HEK293 (cell line): ENCODE measurements around the gene GBGT1.
A peak's percentile ranks its signal among the peaks of the same experiment; 100 is the strongest.

ENCODE experiments used
- CTCF ChIA-PET: fragments of 350-600 bp; formaldehyde crosslinking; extraction: SDS; loops from one replicate; lab custom pipeline; 2021; ENCODE audit warnings: antibody characterized with exemption; lab: Yijun Ruan, JAX
- POLR2A ChIA-PET: fragments of 300-600 bp; formaldehyde crosslinking; extraction: SDS; loops from one replicate; lab custom pipeline; 2020; ENCODE audit warnings: antibody characterized with exemption, inconsistent platforms; lab: Yijun Ruan, JAX
- H3K27ac ChIP-seq: fragments of 200-500 bp; sonication (Bioruptor generic); 2 replicates; pipeline ENCODE4 v1.5.1; 2014; ENCODE audit warnings: low read depth, low read length, control low read depth, inconsistent platforms; ENCODE audit errors: extremely low read depth
- H3K36me3 ChIP-seq, 2 experiments: fragments of 200-500 bp in 1 of 2; sonication (Bioruptor generic) in 1 of 2; 1 replicate in 1 of 2; 2 replicates in 1 of 2; pipeline ENCODE4 v1.5.1; 2014 to 2017; ENCODE audit warnings: inconsistent platforms in 2 of 2, low read length in 2 of 2; ENCODE audit not compliant: control insufficient read depth in 2 of 2, insufficient read depth in 1 of 2
- H3K4me1 ChIP-seq: fragments of 200-500 bp; sonication (Bioruptor generic); 2 replicates; pipeline ENCODE4 v1.5.1; 2014; ENCODE audit warnings: mild to moderate bottlenecking, low read length, inconsistent platforms; ENCODE audit not compliant: control insufficient read depth, insufficient read depth
- H3K4me3 ChIP-seq: 2 replicates; pipeline ENCODE4 v1.5.1; 2011; ENCODE audit warnings: low read depth, mild to moderate bottlenecking, control low read depth, low read length, moderate library complexity
- H3K9me3 ChIP-seq: fragments of 200-500 bp; sonication (Bioruptor generic); 2 replicates; pipeline ENCODE4 v1.5.1; 2014; ENCODE audit warnings: low read depth, low read length, inconsistent platforms; ENCODE audit not compliant: control insufficient read depth, insufficient read depth
- HOXD13 ChIP-seq: sonication (generic); formaldehyde crosslinking; IDR thresholded peaks from 2 replicates; pipeline ENCODE4 v1.8.0; 2022; ENCODE audit warnings: missing genetic modification reagents, borderline replicate concordance
- INSM2 ChIP-seq: fragments of 450-650 bp; formaldehyde crosslinking; IDR thresholded peaks from 2 replicates; pipeline ENCODE4 v1.5.1; 2016; ENCODE audit warnings: missing biosample characterization, missing genetic modification characterization
- KLF8 ChIP-seq: fragments of 450-650 bp; formaldehyde crosslinking; IDR thresholded peaks from 2 replicates; pipeline ENCODE4 v1.5.1; 2016; ENCODE audit warnings: missing biosample characterization, missing genetic modification characterization
- MZF1 ChIP-seq: fragments of 450-650 bp; formaldehyde crosslinking; IDR thresholded peaks from 2 replicates; pipeline ENCODE4 v1.5.1; 2017; ENCODE audit warnings: missing biosample characterization, missing genetic modification characterization, borderline replicate concordance
- RBAK ChIP-seq: fragments of 450-650 bp; formaldehyde crosslinking; IDR thresholded peaks from 2 replicates; pipeline ENCODE4 v1.5.1; 2016; ENCODE audit warnings: missing biosample characterization, missing genetic modification characterization
- SP2 ChIP-seq: fragments of 450-650 bp; formaldehyde crosslinking; IDR thresholded peaks from 2 replicates; pipeline ENCODE4 v1.5.1; 2016; ENCODE audit warnings: missing biosample characterization, missing genetic modification characterization
- SP3 ChIP-seq: fragments of 450-650 bp; formaldehyde crosslinking; IDR thresholded peaks from 2 replicates; pipeline ENCODE4 v1.5.1; 2016; ENCODE audit warnings: missing biosample characterization, missing genetic modification characterization
- TCF7L2 ChIP-seq: IDR thresholded peaks from 2 replicates; pipeline ENCODE4 v1.6.1; 2011; ENCODE audit warnings: low read depth, mild to moderate bottlenecking, inconsistent platforms, low read length, moderate library complexity, borderline replicate concordance
- ZBTB1 ChIP-seq: fragments of 450-650 bp; formaldehyde crosslinking; IDR thresholded peaks from 2 replicates; pipeline ENCODE4 v1.5.1; 2016; ENCODE audit warnings: missing biosample characterization, missing genetic modification characterization
- ZBTB20 ChIP-seq: fragments of 450-650 bp; formaldehyde crosslinking; IDR thresholded peaks from 2 replicates; pipeline ENCODE4 v1.5.1; 2016; ENCODE audit warnings: missing biosample characterization, missing genetic modification characterization
- ZEB2 ChIP-seq: fragments of 450-650 bp; formaldehyde crosslinking; IDR thresholded peaks from 2 replicates; pipeline ENCODE4 v1.5.1; 2016; ENCODE audit warnings: missing biosample characterization, missing genetic modification characterization
- ZNF114 ChIP-seq: fragments of 450-650 bp; formaldehyde crosslinking; IDR thresholded peaks from 2 replicates; pipeline ENCODE4 v1.5.0; 2017; ENCODE audit warnings: missing biosample characterization, missing genetic modification characterization
- ZNF121 ChIP-seq: fragments of 450-650 bp; formaldehyde crosslinking; IDR thresholded peaks from 2 replicates; pipeline ENCODE4 v1.5.1; 2016; ENCODE audit warnings: missing biosample characterization, missing genetic modification characterization
- ZNF146 ChIP-seq: fragments of 450-650 bp; formaldehyde crosslinking; IDR thresholded peaks from 2 replicates; pipeline ENCODE4 v1.5.1; 2016; ENCODE audit warnings: missing biosample characterization, missing genetic modification characterization
- ZNF2 ChIP-seq: fragments of 450-650 bp; formaldehyde crosslinking; IDR thresholded peaks from 2 replicates; pipeline ENCODE4 v1.5.1; 2016; ENCODE audit warnings: missing biosample characterization, missing genetic modification characterization
- ZNF239 ChIP-seq: fragments of 450-650 bp; formaldehyde crosslinking; IDR thresholded peaks from 2 replicates; pipeline ENCODE4 v1.5.1; 2016; ENCODE audit warnings: missing biosample characterization, missing genetic modification characterization
- ZNF341 ChIP-seq: fragments of 450-650 bp; formaldehyde crosslinking; IDR thresholded peaks from 2 replicates; pipeline ENCODE4; 2016; ENCODE audit warnings: low read depth, missing biosample characterization, missing genetic modification characterization
- ZNF391 ChIP-seq: fragments of 450-650 bp; formaldehyde crosslinking; IDR thresholded peaks from 2 replicates; pipeline ENCODE4 v1.5.1; 2016; ENCODE audit warnings: low read depth, missing biosample characterization, missing genetic modification characterization, borderline replicate concordance
- ZNF548 ChIP-seq: fragments of 450-650 bp; formaldehyde crosslinking; IDR thresholded peaks from 2 replicates; pipeline ENCODE4 v1.5.1; 2016; ENCODE audit warnings: missing biosample characterization, missing genetic modification characterization
- ZNF600 ChIP-seq: fragments of 450-650 bp; formaldehyde crosslinking; IDR thresholded peaks from 2 replicates; pipeline ENCODE4 v1.5.1; 2016; ENCODE audit warnings: missing biosample characterization, missing genetic modification characterization
- ZNF610 ChIP-seq: fragments of 450-650 bp; formaldehyde crosslinking; IDR thresholded peaks from 2 replicates; pipeline ENCODE4 v1.5.1; 2016; ENCODE audit warnings: missing biosample characterization, missing genetic modification characterization, borderline replicate concordance
- ZNF621 ChIP-seq: fragments of 450-650 bp; formaldehyde crosslinking; IDR thresholded peaks from 2 replicates; pipeline ENCODE4 v1.5.1; 2017; ENCODE audit warnings: missing biosample characterization, missing genetic modification characterization
- ZNF629 ChIP-seq: fragments of 450-650 bp; formaldehyde crosslinking; IDR thresholded peaks from 2 replicates; pipeline ENCODE4 v1.5.1; 2017; ENCODE audit warnings: missing biosample characterization, missing genetic modification characterization
- ZNF843 ChIP-seq: fragments of 450-650 bp; formaldehyde crosslinking; IDR thresholded peaks from 2 replicates; pipeline ENCODE4 v1.5.1; 2016; ENCODE audit warnings: missing biosample characterization, missing genetic modification characterization
- TF ChIP-seq, protein P1 (sequence below): fragments of 450-650 bp; formaldehyde crosslinking; IDR thresholded peaks from 2 replicates; pipeline ENCODE4 v1.5.1; 2016; ENCODE audit warnings: missing biosample characterization, missing genetic modification characterization
- TF ChIP-seq, protein P2 (sequence below): fragments of 450-650 bp; formaldehyde crosslinking; IDR thresholded peaks from 2 replicates; pipeline ENCODE4 v1.5.1; 2017; ENCODE audit warnings: missing biosample characterization, missing genetic modification characterization
- TF ChIP-seq, protein P3 (sequence below): fragments of 450-650 bp; formaldehyde crosslinking; IDR thresholded peaks from 2 replicates; pipeline ENCODE4 v1.5.1; 2016; ENCODE audit warnings: missing biosample characterization, missing genetic modification characterization

Gene GBGT1

GRCh38 chr9:133121915-133122550 is 41.7 kb downstream of the GBGT1 start:
- peaks cover 0 to 5% of the 10 kb centered on the region in 2 experiments; a peak in 1 of 3 replicates for H3K36me3 ChIP-seq
- peaks cover 7% of the 10 kb centered on the region; the same call in 1 of the 2 replicates for H3K4me1 ChIP-seq
- no peak overlapping the region for H3K4me3 ChIP-seq
- CTCF ChIA-PET = interaction anchor here (0.6 to 2.1 kb wide), 6 partner anchors 19 to 192 kb away, joined by 3 to 15 read pairs (median 4); no protein-coding TSS in a partner anchor
- H3K9me3 ChIP-seq = no peaks in the 10 kb centered on the region
- TF ChIP-seq SP2 (no peak), ZBTB20 (tag by site-specific recombination) (peak; percentile 27; the same call in 1 of the 2 replicates)
- TF ChIP-seq, all 188 proteins: peak for 1
- POLR2A ChIA-PET = interaction anchor here (0.9 to 1.7 kb wide), 4 partner anchors 11 to 91 kb away, joined by 3 to 5 read pairs (median 4); partner anchors contain the start of gene GTF3C5
- no peak overlapping the region for H3K27ac ChIP-seq

DNA sequence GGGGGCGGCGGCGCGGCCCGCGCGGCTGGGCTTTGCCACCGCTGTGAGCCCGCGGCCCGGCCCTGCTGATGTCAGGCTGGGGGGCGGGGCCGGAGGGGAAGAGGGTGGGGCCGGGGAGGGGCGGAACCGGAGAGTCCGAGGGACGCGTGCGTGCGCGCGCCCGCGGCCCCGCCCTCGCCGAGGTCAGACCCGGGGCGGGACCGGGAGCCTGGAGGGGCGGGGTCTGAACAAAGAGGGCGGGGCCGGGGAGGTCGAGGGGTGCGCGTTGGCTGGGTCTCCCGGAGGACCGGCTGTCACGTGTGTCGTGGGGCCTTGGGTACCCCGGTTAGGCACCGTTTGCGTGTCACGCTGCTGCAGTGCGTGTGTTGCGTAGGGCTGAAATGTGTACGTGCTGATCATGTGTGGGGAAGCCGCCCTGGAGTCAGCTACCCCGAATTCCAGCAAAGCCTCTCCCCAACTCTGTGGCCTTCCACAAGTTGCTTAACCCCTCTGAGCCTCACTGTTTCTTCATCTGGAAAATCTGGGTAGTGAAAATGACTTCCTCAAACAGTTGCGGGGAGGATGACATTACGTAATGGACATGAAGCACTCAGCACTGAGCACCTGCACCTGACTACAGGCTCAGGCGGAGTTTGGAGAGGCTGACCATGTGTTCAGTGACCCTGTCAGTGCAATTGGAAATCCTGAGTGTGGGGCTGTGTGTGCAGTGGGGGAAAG is 42.4 kb downstream of the GBGT1 start, which contains the start of gene RALGDS:
RALGDS (minus strand) TSS at position 43 of the 717 bp plus-strand sequence. CDS start 86 bp downstream, outside the sequence.
- Histone ChIP-seq H3K9me3 (no peaks in the 10 kb centered on the region), H3K4me3 (peak within 1 kb of the TSS; percentile 66), H3K4me1 (peaks cover 5% of the 10 kb centered on the region; the same call in 1 of the 2 replicates), H3K36me3 (peaks cover 0 to 11% of the 10 kb centered on the region in 2 experiments; a peak in 1 of 3 replicates), H3K27ac (peak within 1 kb of the TSS; percentile 74; the same call in 1 of the 2 replicates)
- ChIA-PET POLR2A (interaction anchor here (1.3 to 1.7 kb wide), 2 partner anchors 13 to 23 kb away, joined by 4 to 5 read pairs; no protein-coding TSS in a partner anchor), CTCF (interaction anchor here (0.7 to 4.0 kb wide), 3 partner anchors 18 to 149 kb away, joined by 3 to 19 read pairs (median 14); no protein-coding TSS in a partner anchor)
- no peak for TF ChIP-seq ZNF114 (tag by site-specific recombination)
- no peak for TF ChIP-seq RBAK
- peak; percentile 87 for TF ChIP-seq KLF8 (tag by site-specific recombination)
- no peak for TF ChIP-seq INSM2 (tag by site-specific recombination)
- no peak for TF ChIP-seq ZNF843 (tag by site-specific recombination)
- peak; percentile 85 for TF ChIP-seq SP3 (tag by site-specific recombination)
- TF ChIP-seq ZNF121 = no peak
- peak; percentile 51; the same call in 1 of the 2 replicates for TF ChIP-seq ZEB2 (tag by site-specific recombination)
- TF ChIP-seq ZNF610 = no peak
- TF ChIP-seq, protein P1, sequence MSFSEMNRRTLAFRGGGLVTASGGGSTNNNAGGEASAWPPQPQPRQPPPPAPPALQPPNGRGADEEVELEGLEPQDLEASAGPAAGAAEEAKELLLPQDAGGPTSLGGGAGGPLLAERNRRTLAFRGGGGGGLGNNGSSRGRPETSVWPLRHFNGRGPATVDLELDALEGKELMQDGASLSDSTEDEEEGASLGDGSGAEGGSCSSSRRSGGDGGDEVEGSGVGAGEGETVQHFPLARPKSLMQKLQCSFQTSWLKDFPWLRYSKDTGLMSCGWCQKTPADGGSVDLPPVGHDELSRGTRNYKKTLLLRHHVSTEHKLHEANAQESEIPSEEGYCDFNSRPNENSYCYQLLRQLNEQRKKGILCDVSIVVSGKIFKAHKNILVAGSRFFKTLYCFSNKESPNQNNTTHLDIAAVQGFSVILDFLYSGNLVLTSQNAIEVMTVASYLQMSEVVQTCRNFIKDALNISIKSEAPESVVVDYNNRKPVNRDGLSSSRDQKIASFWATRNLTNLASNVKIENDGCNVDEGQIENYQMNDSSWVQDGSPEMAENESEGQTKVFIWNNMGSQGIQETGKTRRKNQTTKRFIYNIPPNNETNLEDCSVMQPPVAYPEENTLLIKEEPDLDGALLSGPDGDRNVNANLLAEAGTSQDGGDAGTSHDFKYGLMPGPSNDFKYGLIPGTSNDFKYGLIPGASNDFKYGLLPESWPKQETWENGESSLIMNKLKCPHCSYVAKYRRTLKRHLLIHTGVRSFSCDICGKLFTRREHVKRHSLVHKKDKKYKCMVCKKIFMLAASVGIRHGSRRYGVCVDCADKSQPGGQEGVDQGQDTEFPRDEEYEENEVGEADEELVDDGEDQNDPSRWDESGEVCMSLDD (tag by site-specific recombination) = 0 out of 2 replicates have a peak, but pooled peaks have one; percentile 41
- TF ChIP-seq ZNF341 (tag by site-specific recombination) = no peak
- TF ChIP-seq HOXD13 (CRISPR knock-in tag) = no peak
- no peak for TF ChIP-seq ZBTB1 (tag by site-specific recombination)
- TF ChIP-seq, protein P2, sequence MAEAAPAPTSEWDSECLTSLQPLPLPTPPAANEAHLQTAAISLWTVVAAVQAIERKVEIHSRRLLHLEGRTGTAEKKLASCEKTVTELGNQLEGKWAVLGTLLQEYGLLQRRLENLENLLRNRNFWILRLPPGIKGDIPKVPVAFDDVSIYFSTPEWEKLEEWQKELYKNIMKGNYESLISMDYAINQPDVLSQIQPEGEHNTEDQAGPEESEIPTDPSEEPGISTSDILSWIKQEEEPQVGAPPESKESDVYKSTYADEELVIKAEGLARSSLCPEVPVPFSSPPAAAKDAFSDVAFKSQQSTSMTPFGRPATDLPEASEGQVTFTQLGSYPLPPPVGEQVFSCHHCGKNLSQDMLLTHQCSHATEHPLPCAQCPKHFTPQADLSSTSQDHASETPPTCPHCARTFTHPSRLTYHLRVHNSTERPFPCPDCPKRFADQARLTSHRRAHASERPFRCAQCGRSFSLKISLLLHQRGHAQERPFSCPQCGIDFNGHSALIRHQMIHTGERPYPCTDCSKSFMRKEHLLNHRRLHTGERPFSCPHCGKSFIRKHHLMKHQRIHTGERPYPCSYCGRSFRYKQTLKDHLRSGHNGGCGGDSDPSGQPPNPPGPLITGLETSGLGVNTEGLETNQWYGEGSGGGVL (tag by site-specific recombination) = no peak
- TF ChIP-seq ZNF621 = no peak
- no peak for TF ChIP-seq ZNF239 (tag by site-specific recombination)
- TF ChIP-seq, protein P3, sequence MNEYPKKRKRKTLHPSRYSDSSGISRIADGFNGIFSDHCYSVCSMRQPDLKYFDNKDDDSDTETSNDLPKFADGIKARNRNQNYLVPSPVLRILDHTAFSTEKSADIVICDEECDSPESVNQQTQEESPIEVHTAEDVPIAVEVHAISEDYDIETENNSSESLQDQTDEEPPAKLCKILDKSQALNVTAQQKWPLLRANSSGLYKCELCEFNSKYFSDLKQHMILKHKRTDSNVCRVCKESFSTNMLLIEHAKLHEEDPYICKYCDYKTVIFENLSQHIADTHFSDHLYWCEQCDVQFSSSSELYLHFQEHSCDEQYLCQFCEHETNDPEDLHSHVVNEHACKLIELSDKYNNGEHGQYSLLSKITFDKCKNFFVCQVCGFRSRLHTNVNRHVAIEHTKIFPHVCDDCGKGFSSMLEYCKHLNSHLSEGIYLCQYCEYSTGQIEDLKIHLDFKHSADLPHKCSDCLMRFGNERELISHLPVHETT (tag by site-specific recombination) = no peak
- no peak for TF ChIP-seq ZNF629 (tag by site-specific recombination)
- no peak for TF ChIP-seq ZNF146 (tag by site-specific recombination)
- no peak for TF ChIP-seq ZNF600
- no peak for TF ChIP-seq ZNF548 (tag by site-specific recombination)
- TF ChIP-seq MZF1 (tag by site-specific recombination) = no peak
- no peak for TF ChIP-seq ZNF2 (tag by site-specific recombination)
- no peak for TF ChIP-seq ZNF391 (tag by site-specific recombination)
- TF ChIP-seq TCF7L2 = no peak
